ENCODE data around the gene B4GALT5. TPM values are rescaled to one million over a fixed set of nuclear protein-coding genes. Genes with fewer than 3 reads are reported as not detected.
"Not testable (repeated sequence)": the region's sequence is repeated elsewhere in the genome, so short reads cannot be mapped to it uniquely, and the experiment has no call there.

The B4GALT5 gene
- total and polyA plus RNA-seq, 2 donors from 2014 or later: 21.4 to 73.3 TPM

DNA sequence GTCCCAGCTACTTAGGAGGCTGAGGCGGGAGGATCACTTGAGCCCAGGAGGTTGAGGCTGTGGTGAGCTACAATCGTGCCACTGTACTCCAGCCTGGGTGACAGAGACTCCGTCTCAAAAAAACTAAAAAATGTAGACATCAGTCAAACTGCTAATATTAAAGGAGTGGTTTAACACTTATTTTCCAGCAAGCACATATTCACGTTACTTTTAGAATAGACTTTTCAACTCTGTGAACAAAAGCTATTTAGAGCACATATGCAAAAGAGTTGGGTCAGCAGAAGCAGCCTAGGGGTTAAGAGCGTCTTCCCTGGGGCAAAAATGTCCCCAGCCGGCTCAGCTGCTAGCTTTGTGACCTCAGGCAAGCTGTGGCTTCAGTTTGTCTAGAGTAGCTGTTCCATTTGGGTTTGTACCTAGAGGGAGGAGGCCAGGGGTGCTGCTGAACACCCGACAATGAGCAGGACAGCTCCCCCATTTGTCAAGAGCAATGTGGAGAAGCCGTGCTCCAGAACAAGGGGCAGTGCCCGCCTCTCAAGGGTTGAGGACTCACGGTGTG, 83.2 kb downstream of the B4GALT5 start:
- FAIRE-seq (no peak), DNase-seq (no peak)
- H3K27ac ChIP-seq (ENCODE audit: low read depth in 2 of 2, low read length in 2 of 2): no peak overlapping the region
- H3K9me3 ChIP-seq (ENCODE audit: control insufficient read depth in 2 of 3, insufficient read depth in 1 of 3, low read length in 3 of 3): no peaks in the 10 kb centered on the region
- TF ChIP-seq, protein P1, sequence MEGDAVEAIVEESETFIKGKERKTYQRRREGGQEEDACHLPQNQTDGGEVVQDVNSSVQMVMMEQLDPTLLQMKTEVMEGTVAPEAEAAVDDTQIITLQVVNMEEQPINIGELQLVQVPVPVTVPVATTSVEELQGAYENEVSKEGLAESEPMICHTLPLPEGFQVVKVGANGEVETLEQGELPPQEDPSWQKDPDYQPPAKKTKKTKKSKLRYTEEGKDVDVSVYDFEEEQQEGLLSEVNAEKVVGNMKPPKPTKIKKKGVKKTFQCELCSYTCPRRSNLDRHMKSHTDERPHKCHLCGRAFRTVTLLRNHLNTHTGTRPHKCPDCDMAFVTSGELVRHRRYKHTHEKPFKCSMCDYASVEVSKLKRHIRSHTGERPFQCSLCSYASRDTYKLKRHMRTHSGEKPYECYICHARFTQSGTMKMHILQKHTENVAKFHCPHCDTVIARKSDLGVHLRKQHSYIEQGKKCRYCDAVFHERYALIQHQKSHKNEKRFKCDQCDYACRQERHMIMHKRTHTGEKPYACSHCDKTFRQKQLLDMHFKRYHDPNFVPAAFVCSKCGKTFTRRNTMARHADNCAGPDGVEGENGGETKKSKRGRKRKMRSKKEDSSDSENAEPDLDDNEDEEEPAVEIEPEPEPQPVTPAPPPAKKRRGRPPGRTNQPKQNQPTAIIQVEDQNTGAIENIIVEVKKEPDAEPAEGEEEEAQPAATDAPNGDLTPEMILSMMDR (IDR thresholded peaks at IDR 0.05; ENCODE audit: borderline replicate concordance, extremely low read depth, insufficient read depth): no peak
- no peaks in the 10 kb centered on the region for H3K27me3 ChIP-seq (ENCODE audit: control insufficient read depth, insufficient read depth, low read length)
- H3K4me1 ChIP-seq (ENCODE audit: control insufficient read depth in 2 of 3, insufficient read depth in 2 of 3, low read depth in 1 of 3, low read length in 3 of 3): peaks cover 0 to 3% (median 0%) of the 10 kb centered on the region in 3 donors
- intact Hi-C loops (cut with DNase I): no loop called here
- H3K36me3 ChIP-seq (ENCODE audit: control insufficient read depth in 2 of 3, insufficient read depth in 3 of 3, low read length in 3 of 3): peaks cover 0 to 13% (median 2%) of the 10 kb centered on the region in 3 donors
- no peak overlapping the region for H3K9ac ChIP-seq (ENCODE audit: low read length in 3 of 3)
- H3K4me3 ChIP-seq (ENCODE audit: low read length in 3 of 3): no peak overlapping the region

DNA sequence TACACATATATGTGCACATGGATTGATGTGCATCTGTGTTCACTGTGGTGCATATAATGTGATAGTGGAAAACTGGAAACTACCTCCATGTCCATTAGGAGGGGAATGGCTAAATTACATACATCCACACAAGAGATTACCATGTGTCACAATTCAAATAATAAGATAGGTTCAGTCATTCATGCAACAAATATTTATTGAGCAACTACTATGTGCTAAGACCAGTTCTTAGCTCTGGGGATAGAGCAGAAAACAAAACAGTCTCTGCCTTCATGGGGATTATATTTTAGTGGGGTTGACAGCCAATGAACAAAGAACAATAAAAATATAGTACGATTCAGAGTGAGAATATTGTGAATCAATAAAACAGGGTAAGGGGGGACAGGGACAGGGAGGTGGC, 84.1 kb downstream of the B4GALT5 start:
- TF ChIP-seq, protein P1 (IDR thresholded peaks at IDR 0.05; ENCODE audit: borderline replicate concordance, extremely low read depth, insufficient read depth): no peak
- intact Hi-C loops (cut with DNase I): no loop called here
- Histone ChIP-seq H3K9me3 (ENCODE audit: control insufficient read depth in 2 of 3, insufficient read depth in 1 of 3, low read length in 3 of 3) (no peaks in the 10 kb centered on the region), H3K4me1 (ENCODE audit: control insufficient read depth in 2 of 3, insufficient read depth in 2 of 3, low read depth in 1 of 3, low read length in 3 of 3) (no peaks in the 10 kb centered on the region), H3K36me3 (ENCODE audit: control insufficient read depth in 2 of 3, insufficient read depth in 3 of 3, low read length in 3 of 3) (peaks cover 0 to 13% (median 2%) of the 10 kb centered on the region in 3 donors), H3K27ac (ENCODE audit: low read depth in 2 of 2, low read length in 2 of 2) (no peak overlapping the region), H3K27me3 (ENCODE audit: control insufficient read depth, insufficient read depth, low read length) (no peaks in the 10 kb centered on the region), H3K4me3 (ENCODE audit: low read length in 3 of 3) (no peak overlapping the region), H3K9ac (ENCODE audit: low read length in 3 of 3) (no peak overlapping the region)
- FAIRE-seq (no peak), DNase-seq (no peak)

DNA sequence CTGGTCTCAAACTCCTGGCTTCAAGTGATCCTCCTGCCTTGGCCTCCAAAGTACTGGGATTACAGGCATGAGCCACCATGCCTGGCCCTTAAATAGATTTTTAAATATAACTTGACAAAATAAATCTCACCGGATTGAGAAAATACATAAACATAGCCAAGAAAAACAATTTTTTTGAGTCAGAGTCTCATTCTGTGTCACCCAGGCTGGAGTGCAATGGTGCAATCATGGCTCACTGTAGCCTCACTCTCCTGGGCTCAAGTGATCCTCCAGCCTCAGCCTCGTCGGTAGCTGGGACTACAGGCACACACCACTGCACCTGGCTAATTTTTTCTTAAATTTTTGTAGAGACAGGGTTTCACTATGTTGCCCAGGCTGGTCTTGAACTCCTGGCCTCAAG, 85.4 kb downstream of the B4GALT5 start:
- FAIRE-seq; DNase-seq; H3K27ac ChIP-seq (ENCODE audit: low read depth in 2 of 2, low read length in 2 of 2); H3K9me3 ChIP-seq (ENCODE audit: control insufficient read depth in 2 of 3, insufficient read depth in 1 of 3, low read length in 3 of 3); H3K27me3 ChIP-seq (ENCODE audit: control insufficient read depth, insufficient read depth, low read length); H3K4me3 ChIP-seq (ENCODE audit: low read length in 3 of 3); H3K4me1 ChIP-seq (ENCODE audit: control insufficient read depth in 2 of 3, insufficient read depth in 2 of 3, low read depth in 1 of 3, low read length in 3 of 3); H3K9ac ChIP-seq (ENCODE audit: low read length in 3 of 3); intact Hi-C loops (cut with DNase I); H3K36me3 ChIP-seq (ENCODE audit: control insufficient read depth in 2 of 3, insufficient read depth in 3 of 3, low read length in 3 of 3): not testable (repeated sequence)

DNA sequence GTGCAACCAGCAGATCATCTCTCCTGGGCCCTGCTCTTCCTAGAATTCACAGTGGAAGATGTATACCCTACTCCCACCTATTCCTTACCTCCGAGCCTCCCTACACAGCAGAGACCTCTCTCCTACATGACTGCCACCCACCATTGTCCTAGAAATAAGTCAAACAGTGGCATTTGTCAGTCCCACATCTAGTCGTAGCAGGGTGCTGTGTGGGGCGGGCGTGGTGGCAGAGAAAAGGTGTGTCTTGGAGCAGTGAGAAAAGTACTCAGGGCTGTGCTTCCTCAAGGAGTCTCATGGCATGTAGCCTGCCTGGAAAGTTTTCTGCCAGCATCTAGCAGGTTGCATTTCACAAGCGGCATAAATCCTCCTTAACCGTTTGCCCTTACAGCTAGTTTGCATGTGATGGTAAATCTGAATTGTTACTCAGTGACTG, 86.3 kb downstream of the B4GALT5 start:
- Histone ChIP-seq H3K27me3 (ENCODE audit: control insufficient read depth, insufficient read depth, low read length) (no peaks in the 10 kb centered on the region), H3K9me3 (ENCODE audit: control insufficient read depth in 2 of 3, insufficient read depth in 1 of 3, low read length in 3 of 3) (no peaks in the 10 kb centered on the region), H3K4me3 (ENCODE audit: low read length in 3 of 3) (no peak overlapping the region), H3K4me1 (ENCODE audit: control insufficient read depth in 2 of 3, insufficient read depth in 2 of 3, low read depth in 1 of 3, low read length in 3 of 3) (no peaks in the 10 kb centered on the region), H3K9ac (ENCODE audit: low read length in 3 of 3) (no peak overlapping the region), H3K27ac (ENCODE audit: low read depth in 2 of 2, low read length in 2 of 2) (no peak overlapping the region), H3K36me3 (ENCODE audit: control insufficient read depth in 2 of 3, insufficient read depth in 3 of 3, low read length in 3 of 3) (no peaks in the 10 kb centered on the region)
- no peak for DNase-seq
- no peak for FAIRE-seq
- intact Hi-C loops (cut with DNase I): no loop called here
- TF ChIP-seq, protein P1 (IDR thresholded peaks at IDR 0.05; ENCODE audit: borderline replicate concordance, extremely low read depth, insufficient read depth): no peak

DNA sequence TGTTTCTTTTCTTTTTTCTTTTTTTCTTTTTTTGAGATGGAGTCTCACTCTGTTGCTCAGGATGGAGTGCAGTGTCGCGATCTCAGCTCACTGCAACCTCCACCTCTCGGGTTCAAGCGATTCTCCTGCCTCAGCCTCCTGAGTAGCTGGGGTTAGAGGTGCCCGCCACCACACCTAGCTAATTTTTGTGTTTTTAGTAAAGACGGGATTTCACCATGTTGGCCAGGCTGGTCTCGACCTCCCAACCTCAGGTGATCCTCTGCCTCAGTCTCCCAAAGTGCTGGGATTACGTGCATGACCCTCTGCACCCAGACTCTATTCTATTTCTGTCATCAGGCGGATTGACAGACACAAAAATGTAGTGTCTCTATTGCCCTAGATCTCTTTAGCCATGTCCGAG, 88.7 kb downstream of the B4GALT5 start:
- DNase-seq; H3K4me3 ChIP-seq (ENCODE audit: low read length in 3 of 3); H3K27me3 ChIP-seq (ENCODE audit: control insufficient read depth, insufficient read depth, low read length); H3K36me3 ChIP-seq (ENCODE audit: control insufficient read depth in 2 of 3, insufficient read depth in 3 of 3, low read length in 3 of 3); H3K27ac ChIP-seq (ENCODE audit: low read depth in 2 of 2, low read length in 2 of 2); FAIRE-seq; intact Hi-C loops (cut with DNase I); H3K9me3 ChIP-seq (ENCODE audit: control insufficient read depth in 2 of 3, insufficient read depth in 1 of 3, low read length in 3 of 3); H3K9ac ChIP-seq (ENCODE audit: low read length in 3 of 3); H3K4me1 ChIP-seq (ENCODE audit: control insufficient read depth in 2 of 3, insufficient read depth in 2 of 3, low read depth in 1 of 3, low read length in 3 of 3): not testable (repeated sequence)
